ENCODE results near the gene FA2H. TPM values are rescaled to one million over a fixed set of nuclear protein-coding genes. Genes with fewer than 3 reads are reported as not detected.
"Not testable (repeated sequence)": the region's sequence is repeated elsewhere in the genome, so short reads cannot be mapped to it uniquely, and the experiment has no call there.

FA2H gene, protein sequence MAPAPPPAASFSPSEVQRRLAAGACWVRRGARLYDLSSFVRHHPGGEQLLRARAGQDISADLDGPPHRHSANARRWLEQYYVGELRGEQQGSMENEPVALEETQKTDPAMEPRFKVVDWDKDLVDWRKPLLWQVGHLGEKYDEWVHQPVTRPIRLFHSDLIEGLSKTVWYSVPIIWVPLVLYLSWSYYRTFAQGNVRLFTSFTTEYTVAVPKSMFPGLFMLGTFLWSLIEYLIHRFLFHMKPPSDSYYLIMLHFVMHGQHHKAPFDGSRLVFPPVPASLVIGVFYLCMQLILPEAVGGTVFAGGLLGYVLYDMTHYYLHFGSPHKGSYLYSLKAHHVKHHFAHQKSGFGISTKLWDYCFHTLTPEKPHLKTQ
- polyA plus RNA-seq (2013, experiment 1 of 2; ENCODE audit: insufficient read length): not detected
- not detected for polyA plus RNA-seq (2013, experiment 2 of 2; ENCODE audit: insufficient read length)

DNA sequence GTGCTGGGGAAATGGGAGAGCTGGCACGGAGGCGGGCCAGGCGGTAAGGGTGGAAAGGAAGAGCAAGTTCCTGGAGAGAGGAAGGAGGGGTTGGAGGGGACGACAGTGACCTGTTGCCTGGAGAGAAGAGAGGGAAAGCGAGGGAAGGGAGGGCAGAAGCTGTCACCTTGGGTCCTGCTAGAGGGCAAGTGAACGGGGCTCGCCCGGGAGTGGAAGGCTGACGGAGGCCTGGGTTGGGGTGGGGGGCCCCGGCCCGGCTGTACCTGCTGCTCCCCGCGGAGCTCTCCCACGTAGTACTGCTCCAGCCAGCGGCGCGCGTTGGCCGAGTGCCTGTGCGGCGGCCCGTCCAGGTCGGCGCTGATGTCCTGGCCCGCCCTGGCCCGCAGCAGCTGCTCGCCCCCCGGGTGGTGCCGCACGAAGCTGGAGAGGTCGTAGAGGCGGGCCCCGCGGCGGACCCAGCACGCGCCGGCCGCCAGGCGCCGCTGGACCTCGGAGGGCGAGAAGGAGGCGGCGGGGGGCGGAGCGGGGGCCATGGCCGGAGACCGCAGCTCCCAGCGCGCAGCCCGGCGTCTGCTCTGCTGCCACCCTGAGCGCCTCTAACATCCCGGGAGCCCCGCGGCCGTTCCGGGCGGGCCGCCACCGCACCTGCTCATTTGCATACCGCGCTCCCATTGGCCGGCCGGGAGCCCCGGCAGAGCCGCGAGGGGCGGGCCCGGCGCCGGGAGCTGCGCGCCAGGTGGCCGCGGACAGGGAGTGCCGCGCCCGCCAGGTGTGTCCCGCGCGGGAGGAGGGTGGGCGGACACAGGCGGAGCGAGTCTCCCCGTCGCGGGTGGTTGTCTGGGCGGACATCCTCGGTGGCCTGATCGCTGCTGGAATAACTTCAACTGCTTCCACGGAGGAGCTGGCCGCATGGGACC is at the start of gene FA2H:
FA2H (minus strand) TSS at position 598 of the 917 bp plus-strand sequence; CDS start at position 533, 65 bp downstream.
- peak; percentile 32 for DNase-seq

DNA sequence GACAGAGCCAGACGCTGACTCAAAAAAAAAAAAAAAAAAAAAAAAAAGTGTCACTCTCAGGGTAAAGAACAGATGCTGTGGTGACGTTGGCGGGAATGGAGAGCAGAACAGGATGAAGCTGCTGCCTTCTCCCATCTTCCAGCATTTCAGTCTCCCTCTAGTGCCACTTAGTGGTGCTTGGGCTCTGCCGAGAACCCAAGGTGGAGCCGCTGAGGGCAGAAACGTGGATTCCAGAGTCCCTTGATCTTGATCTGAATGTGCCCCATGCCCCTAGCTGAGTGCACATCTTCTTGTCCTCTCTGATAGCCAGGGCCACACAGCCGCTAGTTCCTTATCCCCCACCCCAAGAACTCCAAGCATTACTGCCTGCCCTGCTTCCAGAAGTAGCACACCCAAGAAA is 43.2 kb upstream of the FA2H start:
- no peak for DNase-seq

DNA sequence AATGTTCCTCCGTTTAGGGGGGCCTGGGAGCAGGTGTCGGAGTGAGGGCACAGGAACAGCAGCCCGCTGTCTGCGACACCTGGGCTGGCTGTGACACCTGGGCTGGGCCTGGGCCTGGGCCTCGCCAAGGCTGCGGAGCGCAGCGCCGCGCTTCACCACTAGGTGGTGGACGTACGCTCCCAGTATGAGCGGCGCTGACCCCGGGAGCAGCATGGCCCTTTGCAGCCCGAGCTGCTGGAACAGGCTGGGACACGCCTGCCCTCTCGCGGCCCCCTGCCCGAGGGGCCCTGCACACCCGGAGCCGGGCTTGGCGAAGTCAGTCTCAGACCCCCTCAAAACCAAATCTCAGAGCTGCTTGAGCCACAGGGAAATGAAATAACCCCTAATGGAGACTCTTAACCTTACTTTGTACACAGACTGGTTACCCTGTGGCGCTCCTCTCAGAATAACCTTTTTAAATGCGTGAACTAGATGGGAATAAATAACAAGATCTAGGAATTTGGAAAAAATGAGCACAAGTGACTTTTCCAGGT is 38.6 kb upstream of the FA2H start:
- peak; percentile 55 for DNase-seq

DNA sequence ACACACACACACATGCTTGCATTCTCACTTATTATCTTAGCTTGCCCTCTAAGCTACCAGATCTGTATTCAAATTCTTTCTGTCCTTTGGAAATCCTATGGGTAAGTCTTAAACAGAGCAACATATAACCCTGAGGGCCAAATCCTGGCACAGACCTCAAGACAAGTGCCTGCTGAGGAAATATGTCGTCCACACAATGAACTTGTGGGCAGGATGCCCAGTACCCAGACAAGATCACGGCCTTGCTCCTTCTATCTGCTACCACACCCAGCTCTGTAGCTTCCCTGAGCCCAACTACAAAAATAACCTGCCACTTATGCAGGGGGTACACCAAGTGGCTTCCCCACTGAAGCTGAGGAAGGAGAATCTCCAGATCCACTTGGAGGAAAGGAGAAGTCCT is 37.3 kb upstream of the FA2H start:
- DNase-seq: no peak

DNA sequence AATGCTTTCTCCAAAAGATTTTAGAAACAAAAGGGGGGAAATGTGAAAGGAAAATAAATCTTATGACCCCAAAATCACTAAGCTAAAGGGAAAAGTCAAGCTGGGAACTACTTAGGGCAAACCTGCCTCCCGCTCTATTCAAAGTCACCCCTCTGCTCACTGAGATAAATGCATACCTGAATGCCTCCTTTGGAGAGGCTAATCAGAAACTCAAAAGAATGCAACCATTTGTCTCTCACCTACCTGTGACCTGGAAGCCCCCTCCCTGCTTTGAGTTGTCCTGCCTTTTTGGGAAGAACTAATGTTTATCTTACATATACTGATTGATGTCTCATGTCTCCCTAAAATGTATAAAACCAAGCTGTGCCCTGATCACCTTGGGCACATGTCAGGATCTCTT is 36.6 kb upstream of the FA2H start:
- DNase-seq: not testable (repeated sequence)

DNA sequence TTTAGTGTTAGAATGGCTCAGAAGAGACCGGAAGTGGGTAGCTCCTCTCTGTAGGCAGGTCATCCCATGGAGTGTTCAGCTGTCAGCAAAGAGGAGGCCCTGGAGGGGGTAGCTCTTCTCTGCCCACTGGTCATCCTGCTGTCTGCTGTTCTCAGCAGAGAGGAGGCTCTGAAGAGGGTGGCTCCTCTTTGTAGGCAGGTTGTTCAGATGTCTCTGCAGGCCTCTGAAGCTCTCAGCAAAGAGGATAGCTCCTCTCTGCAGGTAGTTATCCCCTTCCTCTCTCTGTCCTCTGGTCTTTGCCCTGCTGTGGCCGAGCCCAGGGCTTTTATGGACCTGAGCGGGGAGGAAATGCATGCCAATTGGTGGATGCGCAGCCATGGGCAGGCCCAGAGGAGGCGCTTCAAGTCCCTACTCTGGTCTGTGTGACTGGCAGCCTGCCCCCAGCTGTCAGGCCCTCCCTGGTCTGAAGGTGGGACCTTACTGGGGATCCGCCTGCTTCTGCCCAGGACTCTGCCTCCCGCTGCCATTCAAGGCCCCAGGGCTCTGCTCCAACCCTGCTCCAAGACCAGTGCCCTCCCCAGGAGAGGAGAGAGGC is 32.5 kb upstream of the FA2H start:
- no peak for DNase-seq

DNA sequence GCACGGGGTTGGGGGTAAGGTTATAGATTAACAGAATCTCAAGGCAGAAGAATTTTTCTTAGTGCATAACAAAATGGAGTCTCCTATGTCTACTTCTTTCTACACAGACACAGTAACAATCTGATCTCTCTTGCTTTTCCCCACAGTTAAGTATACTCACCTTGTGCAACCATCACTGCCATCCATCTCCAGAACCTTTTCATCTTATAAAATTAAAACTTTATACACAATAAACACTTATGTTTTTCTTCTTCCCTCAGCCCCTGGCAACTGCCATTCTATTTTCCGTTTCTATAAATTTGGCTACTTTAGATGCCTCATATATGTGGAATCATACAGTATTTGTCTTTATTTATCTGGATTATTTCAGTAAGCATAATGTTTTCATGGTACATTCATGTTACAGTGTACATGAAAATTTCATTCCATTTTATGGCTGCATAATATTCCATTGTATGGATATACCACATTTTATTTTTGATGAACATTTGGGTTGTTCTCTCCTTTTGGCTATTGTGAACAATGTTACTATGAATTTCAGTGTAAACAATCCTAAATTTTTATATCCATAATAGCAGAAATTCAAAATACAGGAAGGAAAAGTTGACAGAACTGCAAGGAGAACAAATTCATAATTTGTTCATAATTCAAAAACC is 25.7 kb upstream of the FA2H start:
- DNase-seq: no peak

DNA sequence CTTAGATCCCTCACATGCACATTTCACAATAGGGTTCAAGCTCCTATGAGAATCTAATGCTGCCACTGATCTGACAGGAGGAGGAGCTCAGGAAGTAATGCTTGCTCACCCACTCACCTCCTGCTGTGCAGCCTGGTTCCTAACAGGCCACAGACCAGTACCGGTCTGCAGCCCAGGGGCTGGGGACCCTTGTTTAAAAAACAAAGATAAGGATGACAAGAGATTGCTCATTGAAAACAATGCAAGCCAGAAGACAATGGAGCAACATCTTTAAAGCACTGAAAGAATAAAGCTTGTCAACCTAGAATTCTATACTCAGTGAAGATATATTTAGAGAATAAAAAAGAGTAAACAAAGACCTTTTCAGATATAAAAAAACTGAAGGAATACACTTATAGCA is 22.8 kb upstream of the FA2H start:
- DNase-seq: no peak

DNA sequence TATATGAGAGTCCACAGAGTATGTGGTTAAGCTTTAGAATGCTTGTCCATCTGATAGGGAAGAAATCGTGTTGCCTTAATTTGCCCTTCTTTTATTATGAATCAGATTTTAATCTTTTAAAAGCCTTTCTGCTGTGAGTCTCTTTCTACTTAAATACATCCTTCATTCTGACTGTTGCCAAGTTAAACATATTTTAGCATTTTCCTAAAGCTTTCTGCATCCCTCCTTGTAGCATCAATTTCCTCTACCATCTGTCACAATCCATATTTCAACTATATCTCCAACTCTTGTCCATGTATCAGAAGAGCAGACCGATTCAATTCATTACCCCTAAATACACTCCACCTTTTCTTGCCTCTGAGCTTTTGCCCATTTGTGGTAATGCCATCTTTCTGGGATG is 20.5 kb upstream of the FA2H start:
- no peak for DNase-seq

DNA sequence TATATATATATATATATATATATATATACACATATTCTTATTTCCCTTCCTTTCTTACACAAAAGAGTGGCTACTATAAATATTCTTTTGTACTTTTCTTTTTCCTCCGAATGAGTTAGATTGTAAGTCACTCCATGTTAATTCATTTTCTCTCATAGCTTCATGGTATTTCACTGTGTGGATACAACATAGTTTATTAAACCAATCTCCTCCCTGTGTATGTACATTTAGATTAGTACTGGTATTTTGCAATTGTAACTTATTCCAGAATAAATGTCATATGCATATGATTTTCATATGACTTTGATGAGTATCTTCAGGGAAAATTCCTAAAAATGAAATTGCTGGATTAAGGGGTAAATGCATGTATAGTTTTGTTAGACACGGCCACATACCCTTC is 20.0 kb upstream of the FA2H start:
- no peak for DNase-seq

DNA sequence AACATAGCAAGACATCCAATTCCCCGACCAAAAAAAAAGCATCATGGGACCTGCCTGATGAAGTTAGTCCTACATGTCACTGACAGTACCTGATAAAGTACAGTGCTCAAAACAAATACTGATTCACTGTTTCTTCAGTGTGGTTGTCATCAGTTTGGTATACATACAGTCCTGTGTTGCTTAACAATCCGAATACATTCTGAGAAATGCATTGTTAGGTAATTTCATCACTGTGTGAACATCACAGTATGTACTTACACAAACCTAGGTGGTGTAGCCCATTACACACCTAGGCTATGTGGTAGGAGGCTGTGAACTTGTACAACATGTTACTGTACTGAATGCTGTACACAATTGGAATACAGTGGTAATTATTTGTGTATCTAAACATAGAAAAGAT is 19.0 kb upstream of the FA2H start:
- no peak for DNase-seq

DNA sequence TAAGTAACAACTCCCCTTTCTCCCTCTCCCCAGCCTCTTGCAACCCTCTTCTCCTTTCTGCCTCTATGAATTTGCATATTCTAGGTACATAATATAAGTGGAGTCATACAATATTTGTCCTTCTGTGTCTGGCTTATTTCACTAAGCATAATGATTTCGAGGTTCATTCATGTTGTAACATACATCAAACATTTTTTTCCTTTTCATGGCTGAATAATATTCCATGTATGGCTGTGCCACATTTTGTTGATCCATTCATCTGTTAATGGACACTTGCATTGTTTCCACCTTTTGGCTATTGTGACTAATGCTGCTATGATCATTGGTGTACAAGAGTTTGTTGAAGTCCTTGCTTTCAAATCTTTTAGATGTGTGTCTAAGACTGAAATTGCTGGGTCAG is 17.6 kb upstream of the FA2H start:
- DNase-seq: no peak

DNA sequence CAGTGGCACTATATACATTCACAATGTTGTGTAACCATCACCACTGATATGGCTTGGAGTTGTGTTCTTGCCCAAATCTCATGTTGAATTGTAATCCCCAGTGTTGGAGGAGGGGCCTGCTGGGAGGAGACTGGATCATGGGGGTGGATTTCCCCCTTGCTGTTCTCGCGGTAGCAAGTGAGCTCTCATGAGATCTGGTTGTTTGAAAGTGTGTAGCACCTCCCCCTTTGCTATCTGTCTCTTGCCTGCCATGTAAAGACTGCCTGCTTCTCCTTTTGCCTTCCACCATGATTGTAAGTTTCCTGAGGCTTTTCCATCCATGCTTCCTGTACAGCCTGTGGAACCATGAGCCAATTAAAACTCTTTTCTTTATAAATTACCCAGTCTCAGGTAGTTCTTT is 17.1 kb upstream of the FA2H start:
- DNase-seq: not testable (repeated sequence)

DNA sequence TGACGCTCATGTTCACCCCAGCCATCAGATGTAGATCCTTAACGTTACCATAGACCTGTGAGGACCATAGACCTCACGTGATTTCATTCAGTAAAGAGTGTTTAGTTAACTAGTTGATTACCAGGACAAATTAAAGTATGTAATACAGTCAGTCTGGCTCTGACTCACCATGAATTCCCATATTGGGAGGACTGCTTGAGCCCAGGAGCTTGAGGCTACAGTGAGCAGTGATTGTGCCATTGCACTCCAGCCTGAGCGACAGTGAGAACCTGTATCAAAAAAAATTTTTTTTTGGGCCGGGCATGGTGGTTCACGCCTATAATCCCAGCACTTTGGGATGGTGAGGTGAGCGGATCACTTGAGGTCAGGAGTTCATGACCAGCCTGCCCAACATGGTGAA is 13.5 kb upstream of the FA2H start:
- no peak for DNase-seq

DNA sequence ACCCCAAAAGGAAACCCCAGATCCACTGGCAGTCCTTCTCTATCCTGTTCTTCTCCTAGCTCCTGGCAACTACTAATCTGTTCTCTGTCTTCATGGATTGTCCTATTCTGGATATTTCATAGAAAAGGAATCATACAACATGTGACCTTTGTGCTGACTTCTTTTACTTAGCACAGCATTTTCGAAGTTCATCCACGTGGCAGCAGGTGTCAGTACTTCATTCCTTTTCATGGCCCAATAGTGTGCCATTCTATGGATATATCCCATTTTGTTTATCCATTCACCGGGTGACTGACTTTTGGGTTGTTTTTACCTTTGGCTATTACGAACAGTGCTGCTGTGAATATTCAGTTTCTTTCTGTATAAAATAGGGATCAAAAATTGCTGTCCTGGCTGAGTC is 10.4 kb upstream of the FA2H start:
- no peak for DNase-seq

DNA sequence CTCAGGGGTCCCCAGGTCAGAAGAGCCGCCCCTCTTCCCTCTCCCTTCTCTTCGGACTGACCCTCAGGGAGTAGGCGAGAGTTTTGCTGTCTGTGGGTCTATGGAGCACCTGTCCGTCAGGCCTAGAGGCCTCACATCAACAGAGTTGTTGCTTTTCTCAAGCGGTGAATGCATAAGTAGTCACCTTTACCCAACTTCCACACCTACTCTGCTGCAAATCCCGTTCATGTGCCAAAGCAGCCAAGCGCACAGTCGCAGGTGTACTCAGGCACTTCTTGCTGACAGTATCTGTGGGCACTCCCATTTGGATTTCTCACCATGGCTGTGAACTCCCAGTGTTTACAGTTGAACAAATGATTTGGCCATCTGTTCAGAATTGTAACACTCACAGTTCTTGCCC is 4.0 kb upstream of the FA2H start:
- no peak for DNase-seq

DNA sequence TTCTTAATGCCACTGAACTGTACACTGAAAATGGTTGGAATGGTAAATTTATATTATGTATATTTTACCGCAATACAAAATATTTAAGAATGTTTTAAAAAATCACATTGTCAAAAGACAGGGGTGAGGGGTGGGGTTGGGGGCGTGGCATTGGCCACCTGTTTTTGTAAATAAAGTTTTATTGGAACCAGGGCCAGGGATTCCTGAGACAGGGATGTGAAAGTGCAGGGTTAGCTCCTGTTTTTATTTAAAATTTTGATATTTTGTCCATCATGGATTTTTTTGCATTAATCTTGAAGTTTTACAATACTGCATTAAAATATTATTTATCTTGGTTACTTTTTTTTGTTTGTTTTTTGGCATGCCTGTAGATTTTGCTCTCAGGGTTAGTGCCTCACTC is 2.3 kb upstream of the FA2H start:
- DNase-seq: no peak

DNA sequence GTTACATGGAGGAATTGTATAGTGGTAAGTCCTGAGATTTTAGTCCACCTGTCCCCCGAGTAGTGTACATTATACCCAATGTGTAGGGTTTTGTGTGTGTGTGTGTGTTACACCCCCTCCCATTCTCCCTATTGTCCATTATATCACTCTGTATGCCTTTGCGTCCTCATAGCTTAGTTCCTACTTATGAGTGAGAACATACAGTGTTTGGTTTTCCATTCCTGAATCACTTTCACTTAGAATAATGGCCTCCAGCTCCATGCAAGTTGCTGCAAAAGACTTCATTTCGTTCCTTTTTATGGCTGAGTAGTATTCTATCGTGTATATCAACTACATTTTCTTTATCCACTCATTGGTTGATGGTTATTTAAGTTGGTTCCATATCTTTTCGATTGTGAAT is 635 bp upstream of the FA2H start:
- DNase-seq: no peak

DNA sequence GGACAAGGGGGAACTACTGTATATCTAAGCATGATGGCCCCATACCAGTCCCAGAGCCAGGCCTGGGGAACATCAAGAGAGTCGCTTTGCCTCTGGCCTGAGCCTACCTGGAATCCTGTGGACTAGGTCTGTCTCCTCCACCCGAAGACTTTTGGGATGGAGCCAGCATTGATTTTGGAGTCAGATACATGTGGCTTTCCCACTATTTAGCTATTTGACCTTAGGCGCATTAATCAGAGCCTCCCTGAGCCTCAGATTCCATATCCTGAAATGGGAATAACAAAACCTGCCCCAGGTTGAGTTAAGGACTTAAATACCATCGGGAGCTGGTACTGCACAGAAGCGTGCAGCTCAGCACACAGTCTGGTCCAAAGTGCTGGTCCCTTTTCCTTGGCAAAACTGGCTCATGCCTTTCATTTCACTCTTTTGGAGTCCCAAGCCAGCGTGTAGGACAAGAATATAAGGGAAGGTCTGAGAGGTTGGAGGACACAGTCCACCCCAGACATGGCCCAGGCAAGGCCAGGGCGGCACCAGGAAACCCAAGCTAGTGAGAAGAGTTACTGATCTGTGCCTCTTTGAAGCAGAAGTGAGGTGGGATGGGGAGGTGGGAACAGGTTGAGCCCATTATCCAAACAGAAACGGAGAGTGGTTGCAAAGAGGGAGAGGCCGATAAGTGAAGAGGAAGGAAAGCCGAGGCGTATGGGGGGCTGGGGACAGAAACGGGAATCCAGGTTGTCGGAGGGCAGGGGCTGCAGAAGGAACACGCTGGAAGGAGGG is 986 bp downstream of the FA2H start:
- no peak for DNase-seq

DNA sequence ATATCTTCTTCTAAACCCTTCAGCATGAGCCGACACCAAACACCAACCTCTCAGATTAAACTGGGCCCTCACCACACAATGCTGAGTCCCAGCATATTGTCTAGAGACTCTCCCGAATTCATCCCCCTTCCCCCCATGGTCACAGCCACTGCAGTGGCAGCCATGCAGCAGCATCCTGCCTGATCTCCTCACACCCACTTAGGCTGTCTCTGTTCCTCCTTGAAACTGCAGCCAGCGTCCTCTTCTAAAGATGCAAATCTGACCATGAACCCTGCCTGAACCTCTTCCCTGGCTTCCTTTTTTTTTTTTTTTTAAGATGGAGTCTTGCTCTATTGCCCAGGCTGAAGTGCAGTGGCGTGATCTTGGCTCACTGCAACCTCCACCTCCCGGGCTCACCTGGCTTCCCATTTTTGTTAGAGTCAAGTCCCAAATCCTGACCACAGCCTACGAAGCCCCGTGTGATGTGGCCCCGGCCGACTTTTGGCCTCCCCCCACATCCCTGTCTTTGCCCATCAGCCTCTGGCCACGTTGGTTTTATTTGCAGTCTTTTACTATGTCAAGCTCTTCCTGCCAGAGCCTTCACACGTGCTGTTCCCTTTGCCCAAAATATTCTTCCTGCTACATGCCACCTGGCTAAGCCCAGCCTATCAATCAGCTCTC is 2.8 kb downstream of the FA2H start:
- DNase-seq: no peak

Data from fibroblast of skin of back (primary cell).